CD14-positive monocyte (primary cell): ENCODE data around the gene KRTAP4-2. TPM values are rescaled to one million over a fixed set of nuclear protein-coding genes. Genes with fewer than 3 reads are reported as not detected.
"Not testable (repeated sequence)": the region's sequence is repeated elsewhere in the genome, so short reads cannot be mapped to it uniquely, and the experiment has no call there.

ENCODE experiments used
- DNase-seq, 3 donors: peaks; one replicate each; pipeline ENCODE4 v3.0.0-alpha.2; 2011 to 2022
- H2AFZ ChIP-seq: 2 replicates; pipeline ENCODE4 v1.6.0; 2012; ENCODE audit warnings: mild to moderate bottlenecking, low read depth, low read length, inconsistent platforms; ENCODE audit not compliant: insufficient read depth, poor library complexity, severe bottlenecking
- H3K27ac ChIP-seq, 2 donors: 1 replicate in 1 of 2; 2 replicates in 1 of 2; pipeline ENCODE4 v1.5.1; 2012 to 2013; ENCODE audit warnings: low read length in 2 of 2, control low read depth in 1 of 2, inconsistent platforms in 1 of 2, low read depth in 1 of 2, mild to moderate bottlenecking in 1 of 2
- H3K27me3 ChIP-seq, 2 donors: one replicate each; pipeline versions ENCODE4 v1.6.0 to v1.6.1; 2011 to 2013; ENCODE audit warnings: low read length in 2 of 2; ENCODE audit not compliant: control insufficient read depth in 2 of 2, insufficient read depth in 2 of 2
- H3K36me3 ChIP-seq, 2 donors: replicated peaks in 1 of 2; 1 replicate in 1 of 2; 2 replicates in 1 of 2; pipeline versions ENCODE4 v1.5.1 to v1.6.1; 2012 to 2013; ENCODE audit warnings: low read length in 2 of 2, control low read depth in 1 of 2, inconsistent platforms in 1 of 2, mild to moderate bottlenecking in 1 of 2; ENCODE audit not compliant: insufficient read depth in 2 of 2, control insufficient read depth in 1 of 2
- H3K4me1 ChIP-seq, 2 donors: 1 replicate in 1 of 2; 2 replicates in 1 of 2; pipeline versions ENCODE4 v1.5.1 to v1.6.1; 2012 to 2013; ENCODE audit warnings: low read length in 2 of 2, control low read depth in 1 of 2, inconsistent platforms in 1 of 2, mild to moderate bottlenecking in 1 of 2, moderate library complexity in 1 of 2; ENCODE audit not compliant: insufficient read depth in 2 of 2, control insufficient read depth in 1 of 2
- H3K4me2 ChIP-seq: replicated peaks from 2 replicates; pipeline ENCODE3; 2012; ENCODE audit warnings: low read length, moderate library complexity, mild to moderate bottlenecking; ENCODE audit not compliant: poor library complexity, severe bottlenecking; ENCODE audit errors: extremely low read depth
- H3K4me3 ChIP-seq, 3 experiments: fragments of 200-600 bp in 1 of 3; sonication (generic) in 1 of 3; replicated peaks in 1 of 3; 1 replicate in 2 of 3; 2 replicates in 1 of 3; pipeline ENCODE4 v1.5.1; 2011 to 2013; ENCODE audit warnings: low read length in 3 of 3, mild to moderate bottlenecking in 3 of 3, control low read depth in 2 of 3, low read depth in 2 of 3, inconsistent platforms in 1 of 3, moderate library complexity in 1 of 3
- H3K79me2 ChIP-seq: 2 replicates; pipeline ENCODE4 v1.6.0; 2012; ENCODE audit warnings: mild to moderate bottlenecking, control low read depth, inconsistent platforms, low read length, moderate library complexity; ENCODE audit not compliant: insufficient read depth
- H3K9ac ChIP-seq: 2 replicates; pipeline ENCODE4 v1.6.0; 2017; ENCODE audit warnings: low read length, mild to moderate bottlenecking; ENCODE audit not compliant: insufficient read depth, poor library complexity, severe bottlenecking
- H3K9me3 ChIP-seq, 2 donors: replicated peaks in 1 of 2; 1 replicate in 1 of 2; 2 replicates in 1 of 2; pipeline versions ENCODE4 v1.5.1 to v1.6.1; 2012 to 2013; ENCODE audit warnings: low read length in 2 of 2, control low read depth in 1 of 2; ENCODE audit not compliant: control insufficient read depth in 1 of 2, insufficient read depth in 1 of 2
- H4K20me1 ChIP-seq: 2 replicates; pipeline ENCODE4 v1.6.0; 2012; ENCODE audit warnings: mild to moderate bottlenecking, low read length, control low read depth, moderate library complexity; ENCODE audit not compliant: insufficient read depth
- H3K27ac Mint-ChIP-seq, 7 donors: one replicate each; pipeline ENCODE4 v1.8.0; 2020; ENCODE audit warnings: mild to moderate bottlenecking in 7 of 7, mixed read lengths in 7 of 7, moderate library complexity in 6 of 7, inconsistent platforms in 2 of 7
- H3K27me3 Mint-ChIP-seq, 3 donors: one replicate each; pipeline ENCODE4 v1.8.0; 2021 to 2022; ENCODE audit warnings: low read depth in 3 of 3, mild to moderate bottlenecking in 3 of 3, mixed read lengths in 3 of 3, moderate library complexity in 3 of 3, inconsistent platforms in 1 of 3
- H3K36me3 Mint-ChIP-seq, 2 donors: one replicate each; pipeline ENCODE4 v1.8.0; 2020; ENCODE audit warnings: mixed read lengths in 2 of 2, inconsistent platforms in 1 of 2, mild to moderate bottlenecking in 1 of 2
- H3K4me1 Mint-ChIP-seq: one replicate; pipeline ENCODE4 v1.8.0; 2020; ENCODE audit warnings: mild to moderate bottlenecking, mixed read lengths
- H3K4me3 Mint-ChIP-seq, 2 donors: one replicate each; pipeline ENCODE4 v1.8.0; 2020; ENCODE audit warnings: mild to moderate bottlenecking in 2 of 2, mixed read lengths in 2 of 2, moderate library complexity in 1 of 2
- H3K9me3 Mint-ChIP-seq, 7 donors: one replicate each; pipeline ENCODE4 v1.8.0; 2020 to 2022; ENCODE audit warnings: mixed read lengths in 7 of 7, mild to moderate bottlenecking in 6 of 7, moderate library complexity in 6 of 7, inconsistent platforms in 2 of 7
- WGBS: methylation state at CpG from one replicate; pipeline ENCODE4 v1.1.5; 2013; ENCODE audit warnings: missing lambda C conversion rate; ENCODE audit not compliant: insufficient coverage; 5-methylcytosine and 5-hydroxymethylcytosine counted together
- intact Hi-C, 2 donors: fragments of 100-400 bp; cut with micrococcal nuclease; formaldehyde crosslinking; loops; one replicate each; pipeline versions ENCODE4 v1.15.0 to v1.15.1; 2023
- polyA plus RNA-seq, 3 donors: library from polyadenylated mRNA; depleted of rRNA in 1 of 3; unstranded in 2 of 3; stranded (reverse) in 1 of 3; fragments of 300-500 nt in 2 of 3; fragments of >200 nt in 1 of 3; fragmentation: Illumina TruSeq in 2 of 3; gene quantifications; 1 replicate in 2 of 3; 2 replicates in 1 of 3; pipeline ENCODE4 v1.2.3, GENCODE V29; 2012 to 2021
- TF ChIP-seq, protein P1 (sequence below): fragments of 200-600 bp; IDR thresholded peaks from one replicate; pipeline ENCODE4 v1.8.0; 2022; ENCODE audit warnings: antibody characterized with exemption, mild to moderate bottlenecking

KRTAP4-2 gene
- polyA plus RNA-seq, 3 donors, result not detected

- no peak overlapping the region for H3K4me2 ChIP-seq
- no peak overlapping the region for H3K27ac Mint-ChIP-seq
- peaks cover 2 to 8% (median 4%) of the 10 kb centered on the region in 3 donors for H3K27me3 Mint-ChIP-seq
- no peak overlapping the region for H3K27ac ChIP-seq
- no peak overlapping the region for H3K4me3 ChIP-seq
- H4K20me1 ChIP-seq, result no peaks in the 10 kb centered on the region
- H2AFZ ChIP-seq, result no peak overlapping the region
- no peak for DNase-seq
- no peaks in the 10 kb centered on the region for H3K9me3 ChIP-seq
- intact Hi-C loops, result no loop called here
- no peaks in the 10 kb centered on the region for H3K36me3 Mint-ChIP-seq
- no peak overlapping the region for H3K4me3 Mint-ChIP-seq
- H3K4me1 ChIP-seq, result no peaks in the 10 kb centered on the region
- H3K9me3 Mint-ChIP-seq, result peaks cover 0 to 3% (median under 1%) of the 10 kb centered on the region in 7 donors
- H3K79me2 ChIP-seq, result no peaks in the 10 kb centered on the region
- TF ChIP-seq, protein P1, sequence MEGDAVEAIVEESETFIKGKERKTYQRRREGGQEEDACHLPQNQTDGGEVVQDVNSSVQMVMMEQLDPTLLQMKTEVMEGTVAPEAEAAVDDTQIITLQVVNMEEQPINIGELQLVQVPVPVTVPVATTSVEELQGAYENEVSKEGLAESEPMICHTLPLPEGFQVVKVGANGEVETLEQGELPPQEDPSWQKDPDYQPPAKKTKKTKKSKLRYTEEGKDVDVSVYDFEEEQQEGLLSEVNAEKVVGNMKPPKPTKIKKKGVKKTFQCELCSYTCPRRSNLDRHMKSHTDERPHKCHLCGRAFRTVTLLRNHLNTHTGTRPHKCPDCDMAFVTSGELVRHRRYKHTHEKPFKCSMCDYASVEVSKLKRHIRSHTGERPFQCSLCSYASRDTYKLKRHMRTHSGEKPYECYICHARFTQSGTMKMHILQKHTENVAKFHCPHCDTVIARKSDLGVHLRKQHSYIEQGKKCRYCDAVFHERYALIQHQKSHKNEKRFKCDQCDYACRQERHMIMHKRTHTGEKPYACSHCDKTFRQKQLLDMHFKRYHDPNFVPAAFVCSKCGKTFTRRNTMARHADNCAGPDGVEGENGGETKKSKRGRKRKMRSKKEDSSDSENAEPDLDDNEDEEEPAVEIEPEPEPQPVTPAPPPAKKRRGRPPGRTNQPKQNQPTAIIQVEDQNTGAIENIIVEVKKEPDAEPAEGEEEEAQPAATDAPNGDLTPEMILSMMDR, result no peak
- no peaks in the 10 kb centered on the region for H3K4me1 Mint-ChIP-seq
- H3K9ac ChIP-seq, result no peak overlapping the region
- no peaks in the 10 kb centered on the region for H3K27me3 ChIP-seq
- WGBS, result 79% methylated on average over 3 of the region's 4 CpGs
- no peaks in the 10 kb centered on the region for H3K36me3 ChIP-seq
Observed at GRCh38 chr17:41150026-41150425, 28.0 kb downstream of the KRTAP4-2 start.

DNA sequence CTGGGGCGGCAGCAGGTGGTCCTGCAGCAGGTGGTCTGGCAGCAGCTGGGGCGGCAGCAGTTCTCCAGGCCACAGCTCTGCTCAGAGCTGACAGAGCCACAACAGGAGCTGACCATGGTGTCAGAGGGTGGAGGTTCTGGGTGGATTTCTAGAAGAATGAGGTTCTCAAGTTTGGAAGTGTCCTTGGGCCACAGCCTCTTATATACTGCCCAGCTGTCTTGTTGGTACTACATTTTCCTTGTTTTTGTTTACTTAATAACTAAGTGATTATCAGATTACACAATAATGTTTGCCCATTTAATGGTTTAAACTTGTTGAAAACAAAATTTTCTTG is 28.4 kb downstream of the KRTAP4-2 start, which contains the start of gene KRTAP4-5:
Gene KRTAP4-5 (minus strand): TSS at position 174 of the 334 bp plus-strand sequence. CDS start 58 bp downstream, at position 116.
- TF ChIP-seq, protein P1, result no peak
- Histone ChIP-seq H3K36me3 (no peaks in the 10 kb centered on the region), H3K4me3 (no peak within 1 kb of the TSS), H3K4me1 (no peaks in the 10 kb centered on the region), H3K27me3 (no peaks in the 10 kb centered on the region), H3K9ac (no peak within 1 kb of the TSS), H2AFZ (no peak within 1 kb of the TSS), H3K27ac (no peak within 1 kb of the TSS), H3K4me2 (no peak within 1 kb of the TSS), H3K9me3 (no peaks in the 10 kb centered on the region), H4K20me1 (no peaks in the 10 kb centered on the region), H3K79me2 (no peaks in the 10 kb centered on the region)
- Mint-ChIP-seq H3K9me3 (peaks cover 0 to 4% (median 2%) of the 10 kb centered on the region in 7 donors), H3K27me3 (peaks cover 3 to 8% (median 4%) of the 10 kb centered on the region in 3 donors), H3K4me3 (no peak within 1 kb of the TSS), H3K27ac (no peak within 1 kb of the TSS), H3K4me1 (no peaks in the 10 kb centered on the region), H3K36me3 (no peaks in the 10 kb centered on the region)
- intact Hi-C loops, result no loop called here
- WGBS, result 100% methylated on average over 2 of the region's 2 CpGs
- DNase-seq, result no peak

DNA sequence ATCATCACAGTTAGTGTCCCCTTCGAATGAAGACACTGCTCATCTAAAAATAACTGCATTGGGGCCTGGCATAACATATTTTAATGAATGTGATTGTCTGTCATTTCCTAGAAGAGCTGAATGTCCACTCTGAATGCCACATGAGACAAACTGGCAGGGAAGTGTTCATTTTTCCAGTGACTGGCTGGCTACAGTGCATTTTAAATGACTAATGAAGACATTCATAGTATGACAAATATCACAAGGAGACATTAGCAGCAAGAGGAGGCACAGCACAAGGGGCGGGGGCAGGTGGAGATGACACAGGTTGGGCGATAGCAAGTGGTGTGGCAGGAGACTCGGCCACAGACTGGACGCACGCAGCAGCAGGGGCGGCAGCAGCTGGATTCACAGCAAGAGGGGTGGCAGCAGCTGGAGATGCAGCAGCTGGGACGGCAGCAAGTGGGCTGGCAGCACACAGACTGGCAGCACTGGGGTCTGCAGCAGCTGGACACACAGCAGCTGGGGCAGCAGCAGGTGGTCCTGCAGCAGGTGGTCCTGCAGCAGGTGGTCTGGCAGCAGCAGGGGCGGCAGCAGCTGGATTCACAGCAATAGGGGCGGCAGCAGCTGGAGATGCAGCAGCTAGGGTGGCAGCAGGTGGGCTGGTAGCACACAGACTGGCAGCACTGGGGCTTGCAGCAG is 28.9 kb downstream of the KRTAP4-2 start:
- H3K4me3 ChIP-seq, H3K27ac ChIP-seq, H3K9ac ChIP-seq, H3K9me3 ChIP-seq, H3K4me1 Mint-ChIP-seq, H3K4me1 ChIP-seq, H3K36me3 ChIP-seq, H4K20me1 ChIP-seq, DNase-seq, H3K9me3 Mint-ChIP-seq, intact Hi-C loops, H3K27me3 Mint-ChIP-seq, H3K79me2 ChIP-seq, H3K4me3 Mint-ChIP-seq, H3K27me3 ChIP-seq, H3K27ac Mint-ChIP-seq, H3K36me3 Mint-ChIP-seq, H2AFZ ChIP-seq, H3K4me2 ChIP-seq: not testable (repeated sequence)
- 86% methylated on average over 6 of the region's 10 CpGs for WGBS
